Neural cell (in vitro differentiated cells): ENCODE results near the gene CUEDC1.

ENCODE experiments used
- CTCF ChIP-seq: fragments of 450-650 bp; IDR thresholded peaks from 2 replicates; pipeline ENCODE4 v1.5.1; 2014; ENCODE audit warnings: antibody characterized with exemption, mild to moderate bottlenecking, moderate library complexity; ENCODE audit not compliant: poor library complexity, severe bottlenecking
- EP300 ChIP-seq: fragments of 450-650 bp; conservative IDR thresholded peaks from 2 replicates; pipeline ENCODE4 v1.6.1; 2014; ENCODE audit warnings: antibody characterized with exemption, mild to moderate bottlenecking, moderate library complexity; ENCODE audit not compliant: poor library complexity, severe bottlenecking
- EZH2 ChIP-seq: fragments of 200-600, 300-800 bp; shearing (Covaris generic), sonication (generic); IDR thresholded peaks from 2 replicates; pipeline ENCODE4 v1.6.1; 2014; ENCODE audit warnings: antibody characterized with exemption, low read length, borderline replicate concordance, mild to moderate bottlenecking; ENCODE audit not compliant: insufficient read depth, poor library complexity, severe bottlenecking
- MXI1 ChIP-seq: fragments of 450-650 bp; conservative IDR thresholded peaks from 2 replicates; pipeline ENCODE4 v1.6.1; 2014; ENCODE audit warnings: antibody characterized with exemption, mild to moderate bottlenecking; ENCODE audit not compliant: poor library complexity, severe bottlenecking
- REST ChIP-seq: IDR thresholded peaks from 2 replicates; pipeline ENCODE4 v1.6.1; 2012; ENCODE audit warnings: borderline replicate concordance
- SMC3 ChIP-seq: fragments of 450-650 bp; conservative IDR thresholded peaks from 2 replicates; pipeline ENCODE4 v1.6.1; 2014; ENCODE audit warnings: antibody characterized with exemption, mild to moderate bottlenecking, moderate library complexity; ENCODE audit not compliant: poor library complexity
- TAF1 ChIP-seq: IDR thresholded peaks from 2 replicates; pipeline ENCODE4 v1.6.1; 2012; ENCODE audit warnings: low read depth

- TF ChIP-seq CTCF = no peak
- no peak for TF ChIP-seq EZH2
- TF ChIP-seq EP300 = no peak
- TF ChIP-seq TAF1 = no peak
- no peak for TF ChIP-seq SMC3
- TF ChIP-seq REST = no peak
- no peak for TF ChIP-seq MXI1
These were observed 98.2 kb downstream of the CUEDC1 start for GRCh38 chr17:57856792-57857620.
